Medulla oblongata (tissue), 1 donor: Measurements from ENCODE around the gene CTSD.
A peak's percentile ranks its signal among the peaks of the same experiment; 100 is the strongest.
"Not testable (repeated sequence)": the region's sequence is repeated elsewhere in the genome, so short reads cannot be mapped to it uniquely, and the experiment has no call there.

Experiments used
- DNase-seq: peaks from one replicate; pipeline ENCODE4 v3.0.0-alpha.2; 2015; ENCODE audit errors: extremely low spot score

CTSD gene

DNA sequence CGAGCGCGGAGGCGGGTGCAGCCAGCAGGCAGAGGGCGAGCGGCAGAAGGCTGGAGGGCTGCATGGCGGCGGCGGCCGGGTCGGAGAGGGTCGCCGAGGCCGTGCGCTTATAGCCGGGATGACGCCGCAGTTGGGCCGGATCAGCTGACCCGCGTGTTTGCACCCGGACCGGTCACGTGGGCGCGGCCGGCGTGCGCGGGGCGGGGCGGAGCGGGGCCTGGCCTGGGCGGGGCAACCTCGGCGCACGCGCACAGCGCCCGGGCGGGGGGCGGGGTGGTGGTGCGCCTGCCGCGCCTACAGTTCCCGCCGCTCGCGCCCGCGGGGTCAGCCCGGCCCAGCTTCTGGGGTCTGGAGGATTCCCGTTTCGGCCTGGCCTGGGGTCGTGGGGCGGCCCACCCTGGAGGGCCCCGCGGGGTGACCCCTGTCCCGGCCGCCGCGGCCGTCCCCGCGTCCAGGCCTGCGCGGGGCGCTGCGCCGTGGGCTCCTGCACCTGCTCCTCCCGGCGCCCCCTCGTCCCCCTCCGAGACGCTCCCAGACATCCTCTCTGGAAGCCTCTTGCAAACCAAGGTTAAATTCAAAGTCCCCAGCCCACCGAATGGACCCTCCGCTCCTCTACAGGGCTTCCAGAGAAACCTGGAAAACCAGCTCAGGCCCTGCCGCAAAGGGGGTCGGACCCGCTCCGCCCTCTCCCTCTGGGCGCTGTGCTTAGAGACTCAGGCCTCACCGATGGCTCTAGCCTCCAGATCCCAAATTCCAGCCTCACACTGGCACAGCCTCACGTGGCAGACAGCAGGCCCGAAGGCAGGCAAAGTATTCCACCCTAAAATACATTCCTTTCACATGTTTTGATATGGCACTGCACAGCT lies at the start of gene CTSD:
Gene CTSD (minus strand): TSS at position 132 of the 866 bp plus-strand sequence. CDS start 68 bp downstream, at position 64.
- peak; percentile 88 for DNase-seq

DNA sequence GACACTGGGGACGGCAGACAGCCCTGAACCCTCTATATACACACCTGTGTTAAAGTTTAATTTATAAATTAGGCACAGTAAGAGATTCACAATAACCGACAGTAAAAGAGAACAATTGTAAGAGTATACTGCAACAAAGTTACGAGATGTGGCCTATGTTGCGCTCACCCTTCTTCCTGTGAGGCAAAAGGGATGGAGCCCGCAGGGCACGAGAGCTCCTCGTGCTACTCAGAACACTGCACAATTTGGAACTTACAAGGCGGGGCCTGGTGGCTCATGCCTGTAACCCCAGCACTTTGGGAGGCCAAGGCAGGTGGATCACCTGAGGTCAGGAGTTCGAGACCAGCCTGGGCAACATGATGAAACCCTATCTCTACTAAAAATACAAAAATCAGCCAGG lies 49.6 kb upstream of the CTSD start:
- DNase-seq = not testable (repeated sequence)

DNA sequence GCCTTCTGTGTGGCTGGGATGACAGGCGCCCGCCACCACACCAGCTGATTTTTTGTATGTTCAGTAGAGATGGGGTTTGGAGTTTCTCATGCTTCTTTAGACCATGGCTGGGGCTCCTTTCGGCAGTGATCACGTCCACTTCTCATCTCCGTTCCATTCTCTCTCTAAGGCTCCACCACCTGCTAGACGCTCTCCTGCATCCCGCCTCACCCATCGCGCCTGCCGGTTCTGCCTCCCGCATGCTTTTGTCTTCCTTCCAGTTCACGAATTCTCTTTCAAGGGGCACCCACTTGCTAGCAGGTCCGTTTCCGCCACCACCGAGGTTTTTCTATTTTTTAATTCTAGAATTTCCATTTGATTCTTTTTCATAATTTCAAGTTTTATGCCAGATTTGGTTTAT lies 49.1 kb upstream of the CTSD start:
- no peak for DNase-seq

DNA sequence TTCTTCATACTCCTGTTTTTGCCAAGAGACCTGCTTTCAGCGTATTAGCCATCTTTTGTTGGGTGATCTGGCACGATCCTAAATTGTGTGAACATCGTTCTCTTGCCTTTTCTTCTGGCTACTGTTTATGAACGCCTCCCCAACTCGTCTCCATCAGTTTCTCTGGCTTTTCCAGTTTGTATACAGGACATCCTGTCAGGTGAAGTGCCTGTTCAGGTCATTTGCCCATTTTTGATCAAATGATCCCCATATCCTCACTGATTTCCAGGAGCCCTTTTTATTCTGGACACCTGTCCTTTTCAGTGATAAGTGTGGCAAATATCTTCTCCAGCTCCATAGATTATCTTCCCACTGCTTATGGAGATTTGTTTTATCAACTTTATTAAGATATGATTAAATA lies 48.5 kb upstream of the CTSD start:
- DNase-seq = no peak

DNA sequence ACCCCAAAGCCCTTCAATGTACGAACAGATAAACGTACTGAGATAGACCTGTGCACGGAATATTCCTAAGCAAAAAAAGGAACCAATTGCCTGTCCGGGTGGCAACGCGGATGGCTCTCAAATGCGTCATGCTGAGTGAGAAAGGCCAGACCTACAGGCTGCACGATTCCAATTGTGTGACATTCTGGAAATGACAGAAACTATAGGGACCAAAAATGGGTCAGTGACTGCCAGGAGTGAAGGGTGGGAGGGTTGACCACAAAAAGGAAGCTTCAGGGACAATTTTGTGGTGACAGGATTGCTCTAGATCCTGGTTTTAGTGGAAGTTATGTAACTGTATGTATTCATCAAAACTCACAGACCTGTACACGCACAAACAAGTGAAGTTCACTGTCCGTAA lies 47.0 kb upstream of the CTSD start:
- no peak for DNase-seq

DNA sequence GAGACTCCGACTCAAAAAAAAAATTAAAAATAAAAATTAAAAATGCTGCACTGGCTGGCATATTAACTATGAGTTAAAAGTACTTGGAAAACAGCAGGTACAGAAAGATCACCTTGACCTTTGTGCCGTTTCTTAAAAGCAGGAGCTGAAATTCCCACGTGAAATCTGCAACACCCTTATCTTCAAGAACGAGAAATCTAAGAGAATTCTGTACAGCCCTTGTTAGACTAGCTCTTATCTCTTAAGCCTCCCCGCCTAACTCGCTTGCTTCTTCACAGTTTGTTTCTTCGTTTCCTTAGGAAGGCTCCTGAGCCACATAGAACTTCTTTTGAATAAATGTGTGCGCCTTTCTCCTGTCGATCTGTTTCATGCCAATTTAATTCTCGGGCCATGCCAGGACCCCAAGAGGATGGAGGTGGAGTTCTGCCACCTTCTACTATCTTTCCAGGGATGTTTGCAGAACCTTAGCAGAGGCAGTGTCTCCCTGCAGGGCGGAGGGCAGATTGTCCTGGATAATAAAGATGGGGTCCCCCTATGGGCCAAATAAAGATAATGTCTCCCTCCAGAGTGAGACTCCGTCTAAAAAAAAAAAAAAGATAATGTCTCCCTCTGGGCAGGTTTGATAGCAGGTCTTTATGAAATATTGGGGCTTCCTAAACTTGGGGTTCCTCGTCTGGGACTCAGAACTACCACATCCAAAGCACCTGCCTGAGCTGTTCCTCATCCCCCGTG lies 43.7 kb upstream of the CTSD start:
- DNase-seq = no peak

DNA sequence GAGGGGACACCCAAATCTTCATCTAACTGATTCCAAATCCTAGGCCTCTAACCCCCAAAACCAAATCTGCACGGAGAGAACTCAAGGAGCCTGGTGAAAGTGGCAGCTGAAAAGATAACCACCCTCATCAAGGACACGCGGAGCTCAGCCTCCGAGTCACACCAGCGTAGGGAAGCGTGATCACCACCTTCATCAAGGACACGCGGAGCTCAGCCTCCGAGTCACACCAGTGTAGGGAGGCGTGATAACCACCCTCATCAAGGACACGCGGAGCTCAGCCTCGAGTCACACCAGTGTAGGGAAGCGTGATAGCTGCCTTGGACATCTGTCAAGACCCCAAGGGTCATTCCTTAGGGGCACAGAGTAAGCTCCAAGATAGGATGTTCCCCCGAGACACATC lies 41.8 kb upstream of the CTSD start:
- DNase-seq = no peak

DNA sequence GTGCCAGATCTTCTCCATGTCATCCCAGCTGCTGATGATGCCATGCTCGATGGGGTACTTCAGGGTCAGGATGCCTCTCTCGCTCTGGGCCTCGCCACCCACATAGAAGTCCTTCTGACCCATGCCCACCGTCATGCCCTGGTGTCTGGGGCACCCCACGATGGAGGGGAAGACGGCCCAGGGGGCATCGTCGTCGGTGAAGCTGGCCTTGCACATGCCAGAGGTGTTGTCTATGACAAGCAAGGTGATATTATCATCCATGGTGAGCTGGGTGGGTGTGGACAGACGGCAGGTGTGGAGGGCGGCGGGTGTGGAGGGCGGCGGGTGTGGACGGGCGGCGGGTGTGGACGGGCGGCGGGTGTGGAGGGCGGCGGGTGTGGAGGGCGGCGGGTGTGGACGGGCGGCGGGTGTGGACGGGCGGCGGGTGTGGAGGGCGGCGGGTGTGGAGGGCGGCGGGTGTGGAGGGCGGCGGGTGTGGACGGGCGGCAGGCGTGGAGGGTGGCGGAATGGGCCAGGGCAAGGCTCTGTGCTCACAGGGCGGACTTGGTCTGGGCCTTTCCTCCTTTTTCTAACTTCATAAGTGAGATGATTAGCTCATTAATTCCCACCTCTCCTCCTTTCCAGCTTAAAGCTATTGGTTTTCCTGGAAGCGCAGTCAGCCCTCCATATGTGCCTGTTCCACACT lies 40.2 kb upstream of the CTSD start:
- DNase-seq = not testable (repeated sequence)

DNA sequence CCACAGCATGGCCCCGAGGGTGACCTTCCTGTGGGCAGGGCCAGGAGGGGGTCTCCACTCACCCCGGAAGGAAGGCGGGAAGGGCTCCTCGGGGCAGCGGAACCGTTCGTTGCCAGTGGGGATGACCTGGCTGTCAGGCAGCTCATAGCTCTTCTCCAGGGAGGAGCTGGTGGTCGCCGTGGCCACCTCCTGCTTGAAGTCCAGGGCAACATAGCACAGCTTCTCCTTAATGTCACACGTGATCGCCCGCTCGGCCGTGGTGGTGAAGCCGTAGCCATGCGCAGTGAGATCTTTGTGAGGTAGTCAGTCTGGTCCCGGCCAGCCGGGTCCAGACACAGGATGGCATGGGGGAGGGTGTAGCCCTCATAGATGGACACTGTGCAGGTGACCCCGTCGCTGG lies 39.5 kb upstream of the CTSD start:
- DNase-seq = no peak

DNA sequence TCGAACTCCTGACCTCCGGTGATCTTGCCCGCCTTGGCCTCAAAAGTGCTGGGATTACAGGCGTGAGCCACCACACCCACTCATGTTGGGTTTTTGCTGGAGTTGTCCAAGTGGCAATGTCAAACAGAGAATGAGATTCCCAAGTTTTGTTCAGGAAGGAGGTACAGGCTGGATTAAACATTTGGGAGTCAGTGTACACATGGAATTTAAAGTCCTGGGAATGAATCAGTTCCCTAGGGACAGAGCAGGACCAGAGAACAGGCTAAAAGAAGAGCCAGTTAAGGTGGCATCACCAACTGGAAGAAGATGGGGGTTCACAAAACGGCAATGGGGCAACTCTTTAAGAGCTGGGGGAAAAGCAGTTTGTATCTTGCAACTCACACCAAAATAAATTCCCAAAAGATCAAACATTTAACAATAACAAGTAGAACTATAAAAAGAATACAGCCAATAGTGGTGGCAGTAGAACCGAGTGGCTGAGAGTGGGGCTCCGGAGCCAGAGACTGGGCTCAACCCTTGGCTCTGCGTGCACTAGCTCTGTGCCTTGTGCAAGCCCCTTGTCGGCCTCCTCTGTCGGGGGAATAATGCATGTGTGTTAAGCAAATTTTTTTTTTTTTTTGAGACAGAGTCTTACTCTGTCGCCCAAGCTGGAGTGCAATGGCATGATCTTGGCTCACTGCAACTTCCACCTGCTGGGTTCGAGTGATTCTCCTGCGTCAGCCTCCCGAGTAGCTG lies 33.8 kb upstream of the CTSD start:
- no peak for DNase-seq

DNA sequence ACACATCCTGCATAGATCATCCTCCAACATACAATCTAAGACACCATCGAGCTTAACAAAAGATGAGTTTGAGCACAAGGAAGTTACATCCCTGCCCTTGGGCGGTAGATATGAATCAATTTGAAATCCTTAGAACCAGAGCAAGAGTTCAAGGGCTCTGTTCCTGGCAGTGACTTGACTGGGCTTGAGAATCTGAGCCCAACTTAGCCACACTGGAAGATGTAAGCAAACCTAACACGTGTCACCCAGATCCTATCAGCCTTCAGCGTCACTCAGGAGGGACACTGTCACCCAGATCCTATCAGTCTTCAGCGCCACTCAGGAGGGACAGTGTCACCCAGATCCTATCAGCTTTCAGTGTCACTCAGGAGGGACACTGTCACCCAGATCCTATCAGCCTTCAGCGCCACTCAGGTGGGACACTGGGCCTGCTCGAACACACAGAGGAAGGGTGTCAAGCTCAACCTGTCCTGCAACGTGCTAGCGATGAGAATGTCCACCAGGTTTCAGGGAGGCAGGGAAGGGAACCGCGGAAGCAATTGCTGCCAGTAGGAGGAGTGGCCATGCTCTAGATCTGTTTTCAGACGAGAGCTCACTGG lies 32.8 kb upstream of the CTSD start:
- no peak for DNase-seq

DNA sequence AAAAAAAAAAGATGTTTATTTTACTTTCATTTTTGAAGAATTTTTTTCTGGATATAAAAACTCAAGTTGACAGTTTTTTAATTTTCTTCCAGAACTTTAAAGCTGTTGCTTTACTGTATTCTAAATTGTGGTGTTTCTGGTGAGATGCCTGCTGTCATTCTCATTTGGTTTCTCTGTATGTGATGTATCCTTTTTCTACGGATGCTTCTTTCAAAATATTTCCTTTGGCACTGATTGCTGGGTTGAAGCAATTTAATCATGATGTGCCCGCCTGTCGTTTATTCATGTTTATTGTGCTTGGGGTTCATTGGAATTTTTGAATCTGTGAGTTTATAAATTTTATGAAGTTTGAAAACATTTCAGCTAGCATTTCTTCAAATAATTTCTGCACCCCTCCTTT lies 29.4 kb upstream of the CTSD start:
- no peak for DNase-seq

DNA sequence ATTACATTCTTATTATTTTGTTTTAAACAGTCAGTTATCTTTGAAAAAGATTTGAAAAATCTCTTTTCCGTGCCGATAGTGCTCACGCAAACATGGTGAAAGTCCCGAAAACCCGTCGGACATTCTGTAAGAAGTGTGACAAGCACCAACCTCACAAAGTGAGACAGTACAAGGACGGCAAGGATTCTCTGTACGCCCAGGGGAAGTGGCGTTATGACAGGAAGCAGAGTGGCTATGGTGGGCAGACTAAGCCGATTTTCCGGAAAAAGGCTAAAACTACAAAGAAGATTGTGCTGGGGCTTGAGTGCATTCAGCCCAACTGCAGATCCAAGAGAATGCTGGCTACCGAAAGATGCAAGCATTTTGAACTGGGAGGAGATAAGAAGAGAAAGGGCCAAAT lies 28.7 kb upstream of the CTSD start:
- DNase-seq = no peak

DNA sequence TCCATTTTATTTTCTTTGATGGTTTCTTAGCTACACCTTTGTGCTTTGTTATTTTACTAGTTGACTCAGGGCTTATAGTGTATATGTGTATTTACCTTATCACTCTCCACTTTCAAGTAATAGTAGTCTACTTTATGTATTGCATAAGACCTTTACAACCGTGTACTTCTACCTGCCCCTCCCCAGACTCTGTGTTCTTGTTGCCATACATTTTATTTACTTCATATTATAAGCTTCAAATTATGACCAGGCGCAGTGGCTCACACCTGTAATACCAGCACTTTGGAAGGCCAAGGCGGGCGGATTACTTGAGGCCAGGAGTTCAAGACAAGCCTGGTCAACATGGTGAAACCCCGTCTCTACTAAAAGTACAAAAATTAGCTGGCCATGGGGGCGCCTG lies 28.2 kb upstream of the CTSD start:
- no peak for DNase-seq

DNA sequence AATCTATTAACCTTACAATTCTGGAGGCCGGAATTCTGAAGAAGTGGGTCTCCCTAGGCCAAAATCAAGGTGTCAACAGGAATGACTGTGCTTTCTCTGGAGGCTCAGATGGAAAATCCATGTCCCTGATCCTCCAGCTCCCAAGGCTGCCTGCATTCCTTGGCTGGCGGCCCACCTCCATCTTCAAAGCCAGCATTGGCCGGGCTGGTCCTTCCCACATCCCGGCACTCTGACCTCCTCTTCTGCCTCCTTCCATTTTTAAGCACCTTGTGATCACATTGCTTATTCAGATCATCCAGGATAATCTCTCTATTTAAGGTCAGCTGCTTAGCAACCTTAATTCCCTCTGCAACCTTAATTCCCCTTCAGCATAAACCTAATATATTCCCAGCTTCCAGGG lies 22.7 kb upstream of the CTSD start:
- no peak for DNase-seq

DNA sequence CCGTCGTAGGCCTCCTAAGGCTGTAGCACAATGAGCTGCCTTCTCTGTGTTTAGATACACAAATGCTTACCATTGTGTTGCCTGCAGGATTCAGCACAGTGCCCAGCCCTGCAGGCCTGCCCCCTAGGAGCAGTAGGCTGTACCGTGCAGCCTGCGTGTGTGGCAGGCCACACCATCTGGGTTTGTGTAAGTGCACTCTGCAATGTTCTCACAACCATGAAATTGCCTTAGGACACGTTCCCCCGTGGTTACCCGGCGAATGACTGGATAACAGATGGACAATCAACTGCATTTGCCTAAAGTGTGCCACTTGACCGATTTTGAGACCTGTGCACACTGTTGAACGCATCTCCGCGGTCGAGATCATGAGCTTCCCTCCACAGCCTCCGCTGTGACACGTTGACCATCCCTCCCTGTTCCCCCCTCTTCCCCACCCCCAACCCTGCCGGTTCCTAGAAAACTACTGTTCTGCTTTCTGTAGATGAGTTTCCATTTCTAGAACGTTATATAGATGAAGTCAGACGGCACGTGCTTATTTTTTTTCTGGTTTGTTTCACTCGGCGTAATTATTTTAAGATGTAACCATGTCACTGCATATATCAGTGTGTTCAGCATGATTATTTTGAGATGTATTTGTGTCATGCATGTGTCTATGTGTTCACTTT lies 22.2 kb upstream of the CTSD start:
- peak; percentile 38 for DNase-seq

DNA sequence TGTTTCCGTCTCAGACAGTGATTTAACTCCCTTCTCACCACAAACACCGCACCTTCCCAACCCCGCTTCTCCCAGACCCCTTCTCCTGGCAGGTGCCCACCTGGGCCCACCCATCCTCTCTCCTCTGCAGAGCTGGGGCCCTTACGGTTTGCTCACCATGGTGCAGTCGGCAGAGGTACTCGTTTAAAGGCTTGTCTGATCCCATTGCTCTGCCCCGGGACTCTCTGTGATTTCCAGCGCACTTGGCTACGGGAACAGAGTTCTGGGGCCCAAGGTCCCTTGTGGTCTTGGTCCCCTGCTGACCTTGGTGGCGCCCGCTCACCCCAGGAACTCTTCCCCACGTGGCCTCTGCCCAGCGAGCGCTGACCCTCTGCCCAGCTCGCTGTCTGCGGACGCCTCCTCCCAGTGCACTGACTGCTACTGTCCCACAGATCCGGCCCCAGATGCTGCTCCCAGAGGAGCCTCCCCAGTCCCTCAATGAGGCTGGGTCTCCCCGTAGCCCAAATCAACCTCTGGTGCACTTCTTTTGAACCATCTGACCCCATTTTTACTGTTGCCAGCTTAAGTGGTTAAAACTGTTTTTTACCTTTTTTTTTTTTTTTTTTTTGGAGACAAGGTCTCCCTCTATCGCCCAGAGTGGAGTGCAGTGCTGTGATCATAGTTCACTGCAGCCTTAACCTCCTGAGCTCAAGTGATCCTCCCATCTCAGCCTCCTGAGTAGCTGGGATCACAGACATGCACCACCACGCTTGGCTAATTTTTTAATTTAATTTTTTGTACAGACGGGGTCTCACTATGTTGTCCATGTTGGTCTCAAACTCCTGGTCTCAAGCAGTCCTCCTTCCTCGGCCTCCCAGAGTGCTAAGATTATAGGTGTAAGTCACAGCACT lies 21.3 kb upstream of the CTSD start:
- no peak for DNase-seq

DNA sequence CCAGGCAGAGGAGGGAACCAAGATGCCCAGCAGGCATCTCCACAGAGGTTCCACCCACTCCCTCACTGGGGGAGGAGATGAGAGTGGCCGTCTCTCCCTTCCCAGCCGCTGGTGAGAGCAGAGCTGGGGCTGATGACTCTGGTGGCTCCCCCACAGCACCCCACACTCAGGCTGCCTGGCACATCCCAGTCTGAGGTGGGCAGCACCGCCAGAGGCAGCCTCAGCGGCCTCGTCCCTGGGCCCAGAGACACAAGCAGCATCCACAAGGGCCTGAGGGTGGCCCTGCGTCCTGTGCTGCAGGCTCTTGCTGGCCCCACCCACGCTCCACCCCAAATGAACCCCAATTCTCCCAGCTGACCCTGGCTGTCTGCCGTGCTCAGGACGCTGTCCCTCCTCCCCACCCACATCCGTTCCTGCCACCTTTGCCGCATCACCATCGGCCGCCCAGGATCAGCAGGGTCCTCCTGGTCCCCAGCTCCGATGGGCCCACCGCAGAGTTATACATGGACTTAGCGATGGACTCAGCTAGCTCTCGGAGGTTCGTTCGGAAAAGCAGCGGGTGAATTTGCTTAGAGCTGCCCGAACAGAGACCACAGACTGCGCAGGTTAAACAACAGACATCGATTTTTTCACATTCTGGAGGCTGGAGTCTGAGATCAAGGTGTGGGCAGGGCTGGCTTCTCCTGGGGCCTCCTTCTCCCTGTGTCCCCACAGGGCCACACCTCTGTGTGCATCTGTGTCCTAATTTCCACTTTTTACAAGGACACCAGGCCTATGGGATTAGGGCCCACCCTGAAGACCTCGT lies 20.2 kb upstream of the CTSD start:
- no peak for DNase-seq
